ENCODE results near the gene ZNF256. TPM values are rescaled to one million over a fixed set of nuclear protein-coding genes. Genes with fewer than 3 reads are reported as not detected.

ZNF256 gene
- total RNA-seq, 4 donors from 2014 or later, result 2.7 to 6.2 (median 6.0) TPM

DNA sequence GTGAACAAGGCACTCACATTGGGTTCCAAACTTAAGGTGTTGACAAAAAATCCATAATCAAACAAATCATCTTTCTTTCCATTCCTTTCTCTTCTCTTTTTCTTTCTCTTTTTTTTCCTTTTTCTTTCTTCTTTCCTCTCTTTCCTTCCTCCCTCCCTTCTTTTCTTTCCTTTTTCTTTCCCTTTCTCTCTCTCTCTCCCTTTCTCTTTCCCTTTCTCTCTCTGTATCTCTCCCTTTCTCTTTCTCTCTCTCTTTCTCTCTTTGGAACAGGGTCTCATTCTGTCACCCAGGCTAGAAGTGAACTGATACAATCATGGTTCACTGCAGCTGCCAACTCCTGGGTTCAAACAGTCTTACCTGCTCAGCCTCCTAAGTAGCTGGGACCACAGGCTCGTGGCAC, 14.3 kb upstream of the ZNF256 start:
- Histone ChIP-seq H3K27me3 (no peaks in the 10 kb centered on the region), H3K9me3 (peaks cover 0 to 64% (median 14%) of the 10 kb centered on the region in 4 donors)

DNA sequence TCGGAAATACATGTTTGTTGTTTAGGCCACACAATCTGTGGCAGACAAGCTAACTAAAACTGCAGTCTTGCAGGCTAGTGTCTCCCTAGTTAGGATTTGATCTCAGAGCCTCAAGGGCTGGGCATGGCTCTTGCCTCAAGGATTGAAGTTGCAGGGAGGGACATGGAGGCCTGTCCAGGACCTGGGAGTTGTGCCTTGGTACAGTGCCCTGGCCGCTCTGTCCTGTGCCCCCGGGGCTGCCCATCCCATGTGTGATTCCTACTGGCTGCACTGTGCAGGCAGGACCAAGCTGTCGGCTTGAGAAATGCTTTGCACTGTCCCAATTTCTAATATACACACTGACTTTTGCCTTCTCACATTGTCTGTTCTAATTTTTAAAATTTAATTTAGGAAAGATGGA, 7.5 kb upstream of the ZNF256 start:
- H3K9me3 ChIP-seq, result peaks cover 0 to 34% (median 6%) of the 10 kb centered on the region in 4 donors
- no peak for DNase-seq
- TF ChIP-seq, protein P1, sequence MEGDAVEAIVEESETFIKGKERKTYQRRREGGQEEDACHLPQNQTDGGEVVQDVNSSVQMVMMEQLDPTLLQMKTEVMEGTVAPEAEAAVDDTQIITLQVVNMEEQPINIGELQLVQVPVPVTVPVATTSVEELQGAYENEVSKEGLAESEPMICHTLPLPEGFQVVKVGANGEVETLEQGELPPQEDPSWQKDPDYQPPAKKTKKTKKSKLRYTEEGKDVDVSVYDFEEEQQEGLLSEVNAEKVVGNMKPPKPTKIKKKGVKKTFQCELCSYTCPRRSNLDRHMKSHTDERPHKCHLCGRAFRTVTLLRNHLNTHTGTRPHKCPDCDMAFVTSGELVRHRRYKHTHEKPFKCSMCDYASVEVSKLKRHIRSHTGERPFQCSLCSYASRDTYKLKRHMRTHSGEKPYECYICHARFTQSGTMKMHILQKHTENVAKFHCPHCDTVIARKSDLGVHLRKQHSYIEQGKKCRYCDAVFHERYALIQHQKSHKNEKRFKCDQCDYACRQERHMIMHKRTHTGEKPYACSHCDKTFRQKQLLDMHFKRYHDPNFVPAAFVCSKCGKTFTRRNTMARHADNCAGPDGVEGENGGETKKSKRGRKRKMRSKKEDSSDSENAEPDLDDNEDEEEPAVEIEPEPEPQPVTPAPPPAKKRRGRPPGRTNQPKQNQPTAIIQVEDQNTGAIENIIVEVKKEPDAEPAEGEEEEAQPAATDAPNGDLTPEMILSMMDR (IDR thresholded peaks at IDR 0.05), result no peak
- no peak for TF ChIP-seq POLR2A (IDR thresholded peaks at IDR 0.05)
- no peaks in the 10 kb centered on the region for H3K36me3 ChIP-seq
- no peaks in the 10 kb centered on the region for H3K27me3 ChIP-seq
- no peak overlapping the region for H3K27ac ChIP-seq
- no peaks in the 10 kb centered on the region for H3K4me1 ChIP-seq
- no peak overlapping the region for H3K4me3 ChIP-seq

More for the DNA sequence above, 14.3 kb upstream of the ZNF256 start:
- H3K4me3 ChIP-seq, result no peak overlapping the region
- DNase-seq, result no peak
- TF ChIP-seq, protein P1 (IDR thresholded peaks at IDR 0.05), result no peak
- no peak for TF ChIP-seq POLR2A (IDR thresholded peaks at IDR 0.05)
- no peaks in the 10 kb centered on the region for H3K4me1 ChIP-seq
- no peaks in the 10 kb centered on the region for H3K36me3 ChIP-seq
- H3K27ac ChIP-seq, result no peak overlapping the region

DNA sequence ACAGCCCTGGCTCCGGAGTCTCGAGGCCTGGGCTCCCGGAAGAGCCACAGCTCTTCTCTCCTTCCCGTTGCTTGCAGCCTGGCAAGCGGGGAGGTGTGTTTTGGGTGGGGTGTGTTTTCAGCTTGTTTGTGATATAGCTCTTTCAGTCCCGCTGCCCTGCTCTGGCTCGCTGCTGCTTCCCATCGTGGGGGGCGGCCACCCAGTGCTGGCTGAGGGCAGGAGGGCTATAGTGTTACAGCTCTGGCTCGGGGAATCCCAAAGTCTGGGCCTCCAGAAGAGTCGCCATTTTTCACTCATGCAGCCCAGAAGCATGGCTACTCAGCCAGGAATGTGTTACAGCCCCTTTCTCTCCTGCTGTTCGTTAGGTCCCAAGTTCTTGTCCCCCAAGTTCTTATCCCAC, 2.2 kb upstream of the ZNF256 start:
- peaks cover 0 to 11% (median 2%) of the 10 kb centered on the region in 4 donors for H3K4me1 ChIP-seq
- no peaks in the 10 kb centered on the region for H3K36me3 ChIP-seq
- H3K9me3 ChIP-seq, result peaks cover 0 to 10% (median 4%) of the 10 kb centered on the region in 4 donors
- no peak overlapping the region for H3K4me3 ChIP-seq
- TF ChIP-seq, protein P1 (IDR thresholded peaks at IDR 0.05), result no peak
- no peak for TF ChIP-seq POLR2A (IDR thresholded peaks at IDR 0.05)
- DNase-seq, result no peak
- no peaks in the 10 kb centered on the region for H3K27me3 ChIP-seq
- no peak overlapping the region for H3K27ac ChIP-seq

DNA sequence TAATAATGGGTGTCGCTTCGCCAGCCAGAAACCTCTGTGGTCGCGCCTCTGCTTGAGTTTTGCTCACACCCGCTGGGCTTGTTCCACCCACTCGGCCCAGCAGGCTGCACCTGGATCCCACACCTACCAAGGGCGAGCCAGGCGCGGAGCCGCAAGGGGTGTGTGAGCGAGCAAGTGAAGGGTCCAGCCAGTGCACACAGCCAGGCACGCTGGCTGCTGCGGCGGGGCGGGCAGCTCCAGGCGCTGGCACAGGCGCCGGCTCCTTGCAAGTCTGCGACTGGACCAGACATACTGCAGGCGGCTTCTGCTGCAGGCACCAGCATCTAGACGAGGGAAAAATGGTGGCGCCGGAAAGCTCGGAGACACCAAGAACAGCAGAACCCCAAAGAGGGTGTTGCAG, 1.8 kb upstream of the ZNF256 start:
- no peak for TF ChIP-seq POLR2A (IDR thresholded peaks at IDR 0.05)
- TF ChIP-seq, protein P1 (IDR thresholded peaks at IDR 0.05), result no peak
- Histone ChIP-seq H3K4me1 (peaks cover 0 to 11% (median 2%) of the 10 kb centered on the region in 4 donors), H3K36me3 (peaks cover 0 to 2% (median 0%) of the 10 kb centered on the region in 3 donors), H3K4me3 (no peak overlapping the region), H3K9me3 (peaks cover 0 to 13% (median 5%) of the 10 kb centered on the region in 4 donors), H3K27me3 (no peaks in the 10 kb centered on the region), H3K27ac (no peak overlapping the region)
- no peak for DNase-seq

DNA sequence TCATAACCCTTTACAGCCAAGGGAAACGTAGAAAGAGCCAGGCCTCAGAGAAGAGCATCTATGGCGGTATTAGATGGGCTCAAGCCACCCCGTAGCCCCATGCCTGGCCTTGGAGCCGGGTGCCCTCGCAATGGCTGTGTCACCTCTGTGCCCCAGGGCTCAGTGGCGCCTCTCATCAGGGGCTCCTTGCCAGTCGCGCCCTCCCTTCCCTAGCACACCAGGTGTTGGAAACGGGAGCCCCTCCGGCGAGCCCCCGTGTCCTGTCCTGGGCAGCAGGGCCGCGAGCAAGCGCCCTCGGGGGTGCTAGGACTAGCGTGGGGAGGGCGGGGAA, 453 bp downstream of the ZNF256 start:
- DNase-seq, result no peak
- peaks cover 0 to 34% (median 14%) of the 10 kb centered on the region in 4 donors for H3K9me3 ChIP-seq
- TF ChIP-seq, protein P1 (IDR thresholded peaks at IDR 0.05), result no peak
- no peak for TF ChIP-seq POLR2A (IDR thresholded peaks at IDR 0.05)
- peak overlapping the region; percentile 48 to 80 (median 70) for H3K27ac ChIP-seq
- peaks cover 0 to 11% (median 2%) of the 10 kb centered on the region in 4 donors for H3K4me1 ChIP-seq
- H3K4me3 ChIP-seq, result peak overlapping the region; percentile 47 to 87 (median 77)
- H3K36me3 ChIP-seq, result peaks cover 0 to 25% (median 0%) of the 10 kb centered on the region in 3 donors
- no peaks in the 10 kb centered on the region for H3K27me3 ChIP-seq

DNA sequence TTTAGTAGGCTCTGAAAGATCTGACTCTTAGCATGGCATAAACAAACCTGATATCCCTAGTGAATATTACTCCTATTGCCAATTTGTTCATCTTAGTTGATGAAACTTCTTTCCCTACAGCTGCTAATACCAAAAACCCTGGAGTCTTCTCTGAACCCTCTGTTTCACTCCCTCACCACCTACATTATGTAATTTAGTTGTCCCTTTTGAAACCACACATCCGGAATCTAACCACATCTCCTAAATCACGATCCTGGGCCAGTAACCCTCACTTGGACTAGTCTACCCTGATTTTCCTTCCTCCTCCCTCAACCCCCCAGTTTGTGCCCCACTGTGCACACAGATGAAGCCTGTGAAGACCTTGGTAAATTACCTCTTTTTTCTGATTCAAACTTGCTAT, 1.2 kb downstream of the ZNF256 start:
- no peak for TF ChIP-seq POLR2A (IDR thresholded peaks at IDR 0.05)
- TF ChIP-seq, protein P1 (IDR thresholded peaks at IDR 0.05), result no peak
- Histone ChIP-seq H3K4me1 (peaks cover 0 to 11% (median 2%) of the 10 kb centered on the region in 4 donors), H3K27ac (no peak overlapping the region), H3K9me3 (peaks cover 0 to 41% (median 17%) of the 10 kb centered on the region in 4 donors), H3K27me3 (no peaks in the 10 kb centered on the region), H3K36me3 (peaks cover 0 to 32% (median 0%) of the 10 kb centered on the region in 3 donors), H3K4me3 (peak overlapping the region in 1 of 4 donors; percentile 76)
- no peak for DNase-seq

Data from Peyer's patch (tissue), 4 donors.